ENCODE data around the gene SHROOM4. TPM values are rescaled to one million over a fixed set of nuclear protein-coding genes. Genes with fewer than 3 reads are reported as not detected.

SHROOM4 gene
- total and polyA plus RNA-seq, 2 experiments from 2014 or later, result 1.9 to 8.5 TPM

DNA sequence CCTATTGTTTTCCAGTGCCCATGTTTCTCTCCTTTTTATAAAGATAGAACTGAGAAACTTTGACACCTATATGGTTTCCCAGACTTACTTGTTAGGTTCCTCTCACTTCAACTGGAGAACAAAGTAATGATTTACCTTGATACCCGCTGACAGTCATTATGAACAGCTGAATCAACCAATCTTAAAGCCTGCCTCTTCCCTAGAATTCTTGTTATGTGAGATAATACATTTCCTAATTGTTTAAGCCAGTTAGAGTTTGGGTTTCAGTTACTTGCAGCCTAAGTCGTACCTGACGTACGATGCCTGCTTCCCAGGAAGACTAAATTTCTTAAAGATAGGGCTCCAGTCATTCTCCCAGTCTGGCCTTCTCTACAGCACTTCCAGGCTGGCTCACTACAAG, 97.3 kb downstream of the SHROOM4 start:
- Mint-ChIP-seq H3K4me3 (no peak overlapping the region), H3K36me3 (ENCODE audit: low read depth) (no peaks in the 10 kb centered on the region), H3K4me1 (peaks cover 46% of the 10 kb centered on the region), H3K27ac (no peak overlapping the region), H3K27me3 (ENCODE audit: insufficient read depth, low read depth, poor library complexity) (no peaks in the 10 kb centered on the region), H3K9me3 (no peaks in the 10 kb centered on the region)
- peaks cover 36% of the 10 kb centered on the region for H3K4me1 ChIP-seq (ENCODE audit: insufficient read depth)
- DNase-seq (ENCODE audit: low spot score), result no peak
- no peak overlapping the region for H3K27ac ChIP-seq (ENCODE audit: low read depth)
- no peak for TF ChIP-seq NANOG (IDR thresholded peaks at IDR 0.05; ENCODE audit: borderline replicate concordance)
- no peak for TF ChIP-seq STAT1 (IDR thresholded peaks at IDR 0.05; ENCODE audit: unreplicated experiment)
- TF ChIP-seq EZH2phosphoT487 (IDR thresholded peaks at IDR 0.05; ENCODE audit: unreplicated experiment), result no peak
- TF ChIP-seq, protein P1, sequence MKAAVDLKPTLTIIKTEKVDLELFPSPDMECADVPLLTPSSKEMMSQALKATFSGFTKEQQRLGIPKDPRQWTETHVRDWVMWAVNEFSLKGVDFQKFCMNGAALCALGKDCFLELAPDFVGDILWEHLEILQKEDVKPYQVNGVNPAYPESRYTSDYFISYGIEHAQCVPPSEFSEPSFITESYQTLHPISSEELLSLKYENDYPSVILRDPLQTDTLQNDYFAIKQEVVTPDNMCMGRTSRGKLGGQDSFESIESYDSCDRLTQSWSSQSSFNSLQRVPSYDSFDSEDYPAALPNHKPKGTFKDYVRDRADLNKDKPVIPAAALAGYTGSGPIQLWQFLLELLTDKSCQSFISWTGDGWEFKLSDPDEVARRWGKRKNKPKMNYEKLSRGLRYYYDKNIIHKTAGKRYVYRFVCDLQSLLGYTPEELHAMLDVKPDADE (IDR thresholded peaks at IDR 0.05), result no peak
- TF ChIP-seq, protein P2, sequence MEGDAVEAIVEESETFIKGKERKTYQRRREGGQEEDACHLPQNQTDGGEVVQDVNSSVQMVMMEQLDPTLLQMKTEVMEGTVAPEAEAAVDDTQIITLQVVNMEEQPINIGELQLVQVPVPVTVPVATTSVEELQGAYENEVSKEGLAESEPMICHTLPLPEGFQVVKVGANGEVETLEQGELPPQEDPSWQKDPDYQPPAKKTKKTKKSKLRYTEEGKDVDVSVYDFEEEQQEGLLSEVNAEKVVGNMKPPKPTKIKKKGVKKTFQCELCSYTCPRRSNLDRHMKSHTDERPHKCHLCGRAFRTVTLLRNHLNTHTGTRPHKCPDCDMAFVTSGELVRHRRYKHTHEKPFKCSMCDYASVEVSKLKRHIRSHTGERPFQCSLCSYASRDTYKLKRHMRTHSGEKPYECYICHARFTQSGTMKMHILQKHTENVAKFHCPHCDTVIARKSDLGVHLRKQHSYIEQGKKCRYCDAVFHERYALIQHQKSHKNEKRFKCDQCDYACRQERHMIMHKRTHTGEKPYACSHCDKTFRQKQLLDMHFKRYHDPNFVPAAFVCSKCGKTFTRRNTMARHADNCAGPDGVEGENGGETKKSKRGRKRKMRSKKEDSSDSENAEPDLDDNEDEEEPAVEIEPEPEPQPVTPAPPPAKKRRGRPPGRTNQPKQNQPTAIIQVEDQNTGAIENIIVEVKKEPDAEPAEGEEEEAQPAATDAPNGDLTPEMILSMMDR (conservative IDR thresholded peaks at IDR 0.05; ENCODE audit: low read depth in 2 of 2), result no peak
- TF ChIP-seq, protein P3, sequence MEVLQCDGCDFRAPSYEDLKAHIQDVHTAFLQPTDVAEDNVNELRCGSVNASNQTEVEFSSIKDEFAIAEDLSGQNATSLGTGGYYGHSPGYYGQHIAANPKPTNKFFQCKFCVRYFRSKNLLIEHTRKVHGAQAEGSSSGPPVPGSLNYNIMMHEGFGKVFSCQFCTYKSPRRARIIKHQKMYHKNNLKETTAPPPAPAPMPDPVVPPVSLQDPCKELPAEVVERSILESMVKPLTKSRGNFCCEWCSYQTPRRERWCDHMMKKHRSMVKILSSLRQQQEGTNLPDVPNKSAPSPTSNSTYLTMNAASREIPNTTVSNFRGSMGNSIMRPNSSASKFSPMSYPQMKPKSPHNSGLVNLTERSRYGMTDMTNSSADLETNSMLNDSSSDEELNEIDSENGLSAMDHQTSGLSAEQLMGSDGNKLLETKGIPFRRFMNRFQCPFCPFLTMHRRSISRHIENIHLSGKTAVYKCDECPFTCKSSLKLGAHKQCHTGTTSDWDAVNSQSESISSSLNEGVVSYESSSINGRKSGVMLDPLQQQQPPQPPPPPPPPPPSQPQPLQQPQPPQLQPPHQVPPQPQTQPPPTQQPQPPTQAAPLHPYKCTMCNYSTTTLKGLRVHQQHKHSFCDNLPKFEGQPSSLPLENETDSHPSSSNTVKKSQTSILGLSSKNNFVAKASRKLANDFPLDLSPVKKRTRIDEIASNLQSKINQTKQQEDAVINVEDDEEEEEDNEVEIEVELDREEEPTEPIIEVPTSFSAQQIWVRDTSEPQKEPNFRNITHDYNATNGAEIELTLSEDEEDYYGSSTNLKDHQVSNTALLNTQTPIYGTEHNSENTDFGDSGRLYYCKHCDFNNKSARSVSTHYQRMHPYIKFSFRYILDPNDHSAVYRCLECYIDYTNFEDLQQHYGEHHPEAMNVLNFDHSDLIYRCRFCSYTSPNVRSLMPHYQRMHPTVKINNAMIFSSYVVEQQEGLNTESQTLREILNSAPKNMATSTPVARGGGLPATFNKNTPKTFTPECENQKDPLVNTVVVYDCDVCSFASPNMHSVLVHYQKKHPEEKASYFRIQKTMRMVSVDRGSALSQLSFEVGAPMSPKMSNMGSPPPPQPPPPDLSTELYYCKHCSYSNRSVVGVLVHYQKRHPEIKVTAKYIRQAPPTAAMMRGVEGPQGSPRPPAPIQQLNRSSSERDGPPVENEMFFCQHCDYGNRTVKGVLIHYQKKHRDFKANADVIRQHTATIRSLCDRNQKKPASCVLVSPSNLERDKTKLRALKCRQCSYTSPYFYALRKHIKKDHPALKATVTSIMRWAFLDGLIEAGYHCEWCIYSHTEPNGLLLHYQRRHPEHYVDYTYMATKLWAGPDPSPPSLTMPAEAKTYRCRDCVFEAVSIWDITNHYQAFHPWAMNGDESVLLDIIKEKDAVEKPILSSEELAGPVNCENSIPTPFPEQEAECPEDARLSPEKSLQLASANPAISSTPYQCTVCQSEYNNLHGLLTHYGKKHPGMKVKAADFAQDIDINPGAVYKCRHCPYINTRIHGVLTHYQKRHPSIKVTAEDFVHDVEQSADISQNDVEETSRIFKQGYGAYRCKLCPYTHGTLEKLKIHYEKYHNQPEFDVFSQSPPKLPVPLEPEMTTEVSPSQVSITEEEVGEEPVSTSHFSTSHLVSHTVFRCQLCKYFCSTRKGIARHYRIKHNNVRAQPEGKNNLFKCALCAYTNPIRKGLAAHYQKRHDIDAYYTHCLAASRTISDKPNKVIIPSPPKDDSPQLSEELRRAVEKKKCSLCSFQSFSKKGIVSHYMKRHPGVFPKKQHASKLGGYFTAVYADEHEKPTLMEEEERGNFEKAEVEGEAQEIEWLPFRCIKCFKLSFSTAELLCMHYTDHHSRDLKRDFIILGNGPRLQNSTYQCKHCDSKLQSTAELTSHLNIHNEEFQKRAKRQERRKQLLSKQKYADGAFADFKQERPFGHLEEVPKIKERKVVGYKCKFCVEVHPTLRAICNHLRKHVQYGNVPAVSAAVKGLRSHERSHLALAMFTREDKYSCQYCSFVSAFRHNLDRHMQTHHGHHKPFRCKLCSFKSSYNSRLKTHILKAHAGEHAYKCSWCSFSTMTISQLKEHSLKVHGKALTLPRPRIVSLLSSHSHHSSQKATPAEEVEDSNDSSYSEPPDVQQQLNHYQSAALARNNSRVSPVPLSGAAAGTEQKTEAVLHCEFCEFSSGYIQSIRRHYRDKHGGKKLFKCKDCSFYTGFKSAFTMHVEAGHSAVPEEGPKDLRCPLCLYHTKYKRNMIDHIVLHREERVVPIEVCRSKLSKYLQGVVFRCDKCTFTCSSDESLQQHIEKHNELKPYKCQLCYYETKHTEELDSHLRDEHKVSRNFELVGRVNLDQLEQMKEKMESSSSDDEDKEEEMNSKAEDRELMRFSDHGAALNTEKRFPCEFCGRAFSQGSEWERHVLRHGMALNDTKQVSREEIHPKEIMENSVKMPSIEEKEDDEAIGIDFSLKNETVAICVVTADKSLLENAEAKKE (CRISPR knock-in tag; IDR thresholded peaks at IDR 0.05), result no peak
- TF ChIP-seq, protein P4, sequence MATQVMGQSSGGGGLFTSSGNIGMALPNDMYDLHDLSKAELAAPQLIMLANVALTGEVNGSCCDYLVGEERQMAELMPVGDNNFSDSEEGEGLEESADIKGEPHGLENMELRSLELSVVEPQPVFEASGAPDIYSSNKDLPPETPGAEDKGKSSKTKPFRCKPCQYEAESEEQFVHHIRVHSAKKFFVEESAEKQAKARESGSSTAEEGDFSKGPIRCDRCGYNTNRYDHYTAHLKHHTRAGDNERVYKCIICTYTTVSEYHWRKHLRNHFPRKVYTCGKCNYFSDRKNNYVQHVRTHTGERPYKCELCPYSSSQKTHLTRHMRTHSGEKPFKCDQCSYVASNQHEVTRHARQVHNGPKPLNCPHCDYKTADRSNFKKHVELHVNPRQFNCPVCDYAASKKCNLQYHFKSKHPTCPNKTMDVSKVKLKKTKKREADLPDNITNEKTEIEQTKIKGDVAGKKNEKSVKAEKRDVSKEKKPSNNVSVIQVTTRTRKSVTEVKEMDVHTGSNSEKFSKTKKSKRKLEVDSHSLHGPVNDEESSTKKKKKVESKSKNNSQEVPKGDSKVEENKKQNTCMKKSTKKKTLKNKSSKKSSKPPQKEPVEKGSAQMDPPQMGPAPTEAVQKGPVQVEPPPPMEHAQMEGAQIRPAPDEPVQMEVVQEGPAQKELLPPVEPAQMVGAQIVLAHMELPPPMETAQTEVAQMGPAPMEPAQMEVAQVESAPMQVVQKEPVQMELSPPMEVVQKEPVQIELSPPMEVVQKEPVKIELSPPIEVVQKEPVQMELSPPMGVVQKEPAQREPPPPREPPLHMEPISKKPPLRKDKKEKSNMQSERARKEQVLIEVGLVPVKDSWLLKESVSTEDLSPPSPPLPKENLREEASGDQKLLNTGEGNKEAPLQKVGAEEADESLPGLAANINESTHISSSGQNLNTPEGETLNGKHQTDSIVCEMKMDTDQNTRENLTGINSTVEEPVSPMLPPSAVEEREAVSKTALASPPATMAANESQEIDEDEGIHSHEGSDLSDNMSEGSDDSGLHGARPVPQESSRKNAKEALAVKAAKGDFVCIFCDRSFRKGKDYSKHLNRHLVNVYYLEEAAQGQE (IDR thresholded peaks at IDR 0.05; ENCODE audit: unreplicated experiment), result no peak
- no peak for TF ChIP-seq ZNF331 (CRISPR knock-in tag; IDR thresholded peaks at IDR 0.05; ENCODE audit: low read depth)
- TF ChIP-seq CREB1 (CRISPR knock-in tag; IDR thresholded peaks at IDR 0.05; ENCODE audit: low read depth), result no peak
- TF ChIP-seq ZNF114 (CRISPR knock-in tag; IDR thresholded peaks at IDR 0.05), result no peak
- TF ChIP-seq JUNB (IDR thresholded peaks at IDR 0.05; ENCODE audit: unreplicated experiment), result no peak
- TF ChIP-seq POLR2AphosphoS5 (IDR thresholded peaks at IDR 0.05; ENCODE audit: low read depth), result no peak
- no peak for TF ChIP-seq EZH2 (IDR thresholded peaks at IDR 0.05; ENCODE audit: low read depth, unreplicated experiment)
- no peaks in the 10 kb centered on the region for H3K9me2 ChIP-seq (ENCODE audit: insufficient read depth)
- H3K27me3 ChIP-seq (ENCODE audit: insufficient read depth), result no peaks in the 10 kb centered on the region
- no peaks in the 10 kb centered on the region for H4K20me1 ChIP-seq (replicated peaks; ENCODE audit: insufficient read depth)
- ATAC-seq, result no peak
- no peak overlapping the region for H3K4me3 ChIP-seq
- no peaks in the 10 kb centered on the region for H3K36me3 ChIP-seq (ENCODE audit: insufficient read depth)
- H3K79me2 ChIP-seq (replicated peaks; ENCODE audit: insufficient read depth), result no peaks in the 10 kb centered on the region
- 0 out of 2 replicates have a peak, but pooled peaks cover 6% of the 10 kb centered on the region for H3F3A ChIP-seq (replicated peaks; ENCODE audit: low read depth)
- no peak overlapping the region for H2AFZ ChIP-seq
- H3K4me2 ChIP-seq, result no peak overlapping the region
